UCSD-AML1 (cell line): ENCODE measurements around the gene ZNF530.

Experiments
- DNase-seq: peaks from one replicate; lab custom pipeline; 2025; ENCODE audit not compliant: unreplicated experiment; lab: John Stamatoyannopoulos, UW

ZNF530 gene

GRCh38 chr19:57613941-57614743, 14.5 kb downstream of the ZNF530 start, which contains the start of gene ZNF134:
Gene ZNF134 (plus strand): TSS chr19:57614242. CDS start chr19:57619469, 5,227 bp downstream.
- DNase-seq = peak; percentile 90

GRCh38 chr19:57615346-57615745, 15.7 kb downstream of the ZNF530 start:
- no peak for DNase-seq

- no peak for DNase-seq
Measured at GRCh38 chr19:57620673-57621348, 21.1 kb downstream of the ZNF530 start.

- no peak for DNase-seq
Measured at GRCh38 chr19:57623091-57623490, 23.4 kb downstream of the ZNF530 start.

- DNase-seq = peak; percentile 91
Measured at GRCh38 chr19:57632987-57633831, 33.5 kb downstream of the ZNF530 start, which contains the start of gene ZNF211. Gene ZNF211 (plus strand): TSS chr19:57633168. CDS start chr19:57633347, 179 bp downstream.

GRCh38 chr19:57633832-57634131, 34.1 kb downstream of the ZNF530 start:
- no peak for DNase-seq

- no peak for DNase-seq
Measured at GRCh38 chr19:57637379-57637778, 37.7 kb downstream of the ZNF530 start.

GRCh38 chr19:57641715-57642234, 42.1 kb downstream of the ZNF530 start:
- DNase-seq = no peak

GRCh38 chr19:57642396-57643046, 42.8 kb downstream of the ZNF530 start:
- DNase-seq = no peak

GRCh38 chr19:57643734-57644133, 44.0 kb downstream of the ZNF530 start:
- no peak for DNase-seq

- DNase-seq = no peak
Measured at GRCh38 chr19:57648331-57649003, 48.8 kb downstream of the ZNF530 start.

GRCh38 chr19:57651654-57651996, 51.9 kb downstream of the ZNF530 start:
- DNase-seq = no peak

DNA sequence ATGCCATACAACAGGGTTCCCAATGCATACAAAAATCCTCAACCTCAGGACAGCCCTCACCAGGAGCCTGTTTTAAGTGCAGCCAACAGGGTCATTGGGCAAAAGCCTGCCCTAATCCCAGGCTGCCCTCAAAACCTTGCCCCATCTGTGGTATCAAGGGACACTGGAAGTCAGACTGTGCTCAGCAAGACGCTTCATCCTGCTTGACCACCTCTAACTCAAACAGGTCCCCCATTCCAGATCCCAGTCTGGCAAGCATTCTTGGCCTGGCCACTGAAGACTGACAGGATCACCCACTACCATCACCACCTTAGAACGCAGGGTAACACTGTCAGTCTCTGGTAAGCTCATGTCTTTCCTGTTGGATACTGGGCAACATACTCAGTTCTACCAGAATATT, 54.0 kb downstream of the ZNF530 start:
- DNase-seq = no peak

DNA sequence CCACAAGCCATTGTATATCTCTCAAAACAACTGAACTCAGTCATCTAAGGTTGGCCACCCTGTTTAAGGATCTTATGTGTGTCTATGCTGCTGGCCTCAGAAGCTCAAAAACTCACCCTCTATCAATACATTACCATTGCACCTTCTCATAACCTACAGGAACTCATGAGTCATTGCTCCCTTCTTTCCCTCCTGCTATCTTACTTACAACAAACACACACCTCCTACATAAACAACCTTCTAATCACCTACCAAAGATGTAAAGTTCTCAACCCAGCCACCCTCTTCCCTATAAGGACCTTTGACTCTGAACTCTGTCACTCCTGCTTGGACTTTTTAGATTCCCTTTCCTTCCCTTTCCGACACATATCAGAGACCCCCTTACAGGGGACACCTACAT, 55.8 kb downstream of the ZNF530 start:
- no peak for DNase-seq

DNA sequence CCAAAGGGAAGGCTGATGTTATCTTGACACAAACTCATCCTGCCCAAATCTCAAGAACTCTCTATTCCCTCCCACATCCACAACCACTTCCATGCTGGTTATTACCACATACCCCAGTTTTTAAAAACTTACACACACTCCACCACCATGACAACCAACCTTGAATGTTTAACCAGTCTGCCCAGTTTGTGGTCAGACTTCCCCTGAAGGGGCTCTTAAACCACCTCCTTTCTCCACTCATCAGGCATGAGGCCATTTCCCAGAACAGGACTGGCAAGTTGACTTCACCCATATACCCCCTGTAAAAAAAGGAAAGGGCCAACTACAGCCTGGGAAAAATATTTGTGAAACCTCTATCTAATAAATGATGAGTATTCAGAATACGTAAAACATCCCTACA, 56.7 kb downstream of the ZNF530 start:
- no peak for DNase-seq
